ENCODE data around the gene CD247.

Gene CD247

GRCh38 chr1:167432780-167433179, 85.5 kb downstream of the CD247 start:
- no peak for DNase-seq

DNA sequence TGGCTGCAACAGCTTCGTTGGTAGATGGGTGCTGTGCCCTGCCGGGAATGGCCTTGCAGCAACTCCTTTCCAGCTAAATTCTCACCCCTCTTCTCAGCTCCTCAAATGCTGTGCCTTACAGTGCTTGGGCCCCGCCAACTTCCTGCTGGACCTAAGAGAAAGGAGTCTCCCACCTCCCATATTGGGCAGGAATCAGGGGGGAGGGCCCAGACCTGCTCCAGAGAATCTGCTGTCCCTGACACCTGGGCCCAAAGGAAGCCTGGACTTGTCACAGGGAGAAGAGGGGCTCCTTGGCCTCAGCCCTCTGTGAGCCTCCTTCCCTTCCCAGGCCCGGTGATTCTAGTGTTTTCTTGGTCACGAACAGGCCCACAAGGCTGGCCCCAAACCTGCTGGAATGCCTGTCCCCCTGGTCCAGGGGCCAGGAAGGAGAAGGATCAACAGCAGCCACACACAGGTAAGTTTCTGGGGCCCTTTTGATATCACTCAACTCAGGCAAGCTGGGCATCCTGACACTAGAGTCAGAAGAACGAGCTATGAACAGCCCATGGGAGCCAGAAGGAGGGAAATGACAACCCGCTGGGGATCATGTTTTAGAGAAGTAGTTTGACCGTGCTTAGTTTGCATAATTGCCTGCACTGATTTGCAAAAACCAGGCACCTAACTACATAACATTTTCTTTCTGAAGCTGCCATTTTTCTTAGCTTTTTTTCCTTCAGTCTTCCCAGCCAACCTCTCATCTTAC, 86.2 kb downstream of the CD247 start:
- DNase-seq: no peak

DNA sequence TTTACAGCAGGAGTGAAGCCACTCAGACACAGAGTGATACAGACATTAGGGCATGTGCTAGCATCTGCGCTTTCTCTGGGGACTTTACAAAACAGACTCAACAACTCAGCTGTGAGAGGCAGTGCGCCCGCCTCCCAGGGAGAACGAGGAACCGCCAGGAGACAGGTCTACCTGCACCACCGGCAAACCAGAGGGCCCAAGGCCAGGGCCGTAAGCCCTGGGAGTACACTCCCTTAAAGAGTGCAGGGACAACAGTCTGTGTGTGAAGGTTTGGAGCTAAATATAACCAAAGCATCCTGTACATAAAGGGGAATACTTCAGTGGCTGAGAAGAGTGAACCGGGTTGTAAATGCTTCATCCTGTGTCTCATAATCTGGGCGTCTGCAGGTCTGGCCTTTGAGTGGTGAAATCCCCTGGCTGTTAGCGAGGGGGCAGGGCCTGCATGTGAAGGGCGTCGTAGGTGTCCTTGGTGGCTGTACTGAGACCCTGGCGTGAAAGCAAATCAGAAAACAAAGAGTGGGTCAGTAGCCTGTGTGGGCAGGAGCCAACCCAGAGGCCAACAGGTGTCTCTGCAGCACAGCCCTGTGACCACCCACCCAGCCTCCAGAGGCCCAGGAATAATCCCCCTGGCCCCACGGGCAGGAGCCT, 86.9 kb downstream of the CD247 start:
- DNase-seq: no peak

DNA sequence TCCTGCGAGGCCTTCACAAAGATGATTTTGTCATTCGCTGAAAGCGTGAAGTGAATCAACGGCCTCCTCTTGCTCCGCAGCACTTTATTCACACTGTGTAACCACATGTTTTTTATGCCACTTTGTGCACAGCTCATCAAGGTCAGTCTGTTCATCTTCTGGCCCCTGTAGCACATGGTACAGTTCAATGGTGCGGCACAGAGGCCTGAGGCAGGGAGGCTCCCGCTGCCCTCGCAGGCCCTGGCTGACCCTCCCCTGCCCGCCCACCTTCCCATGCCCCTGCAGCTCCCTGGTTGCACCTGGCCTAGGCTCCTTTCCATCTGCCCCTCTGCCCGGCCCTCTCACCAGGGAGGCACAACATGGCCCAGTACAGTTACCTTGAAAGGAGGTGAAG, 87.5 kb downstream of the CD247 start:
- no peak for DNase-seq

GRCh38 chr1:167430134-167430848, 88.0 kb downstream of the CD247 start:
- DNase-seq: no peak

DNA sequence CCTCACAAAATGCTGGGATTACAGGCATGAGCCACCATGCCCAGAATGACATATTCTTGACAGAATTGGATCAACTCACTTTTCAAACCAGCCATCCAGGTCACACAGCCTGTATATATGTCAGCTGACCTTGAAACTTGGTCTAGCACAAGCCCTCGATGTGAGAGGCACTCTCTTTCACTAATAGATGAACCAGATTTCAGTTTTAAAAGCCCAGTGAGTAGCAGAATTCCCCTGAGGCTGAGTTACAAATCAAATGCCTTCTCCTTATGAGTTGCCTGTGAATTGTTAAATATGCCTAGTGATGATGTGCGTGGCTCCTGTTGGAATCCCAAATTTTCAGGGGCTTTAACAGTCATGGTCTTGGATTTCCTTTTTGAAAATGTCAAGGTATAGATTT, 88.7 kb downstream of the CD247 start:
- DNase-seq: no peak

GRCh38 chr1:167428395-167428794, 89.9 kb downstream of the CD247 start:
- no peak for DNase-seq

- no peak for DNase-seq
Observed at GRCh38 chr1:167427848-167428247, 90.5 kb downstream of the CD247 start.

- no peak for DNase-seq
Observed at GRCh38 chr1:167426716-167427115, 91.6 kb downstream of the CD247 start.

DNA sequence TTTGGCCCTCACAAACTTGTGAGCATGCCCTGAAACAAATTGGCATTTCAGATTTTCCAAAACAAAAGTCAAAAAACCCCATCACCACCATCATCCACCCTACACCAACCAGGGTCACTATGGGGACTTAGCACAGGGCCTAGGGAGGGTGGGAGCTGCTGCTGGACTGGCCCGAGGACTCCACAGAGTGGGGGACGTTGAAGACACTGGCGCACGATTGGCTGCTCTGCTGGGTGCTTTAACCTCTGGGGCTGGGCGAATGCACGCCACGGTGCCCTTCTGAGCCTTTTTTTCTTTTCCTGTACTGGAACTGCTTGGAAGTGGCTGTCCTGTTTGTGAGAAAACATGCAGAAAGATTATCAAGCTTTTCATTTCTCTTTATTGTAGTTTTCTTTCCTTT, 92.8 kb downstream of the CD247 start:
- DNase-seq: no peak

DNA sequence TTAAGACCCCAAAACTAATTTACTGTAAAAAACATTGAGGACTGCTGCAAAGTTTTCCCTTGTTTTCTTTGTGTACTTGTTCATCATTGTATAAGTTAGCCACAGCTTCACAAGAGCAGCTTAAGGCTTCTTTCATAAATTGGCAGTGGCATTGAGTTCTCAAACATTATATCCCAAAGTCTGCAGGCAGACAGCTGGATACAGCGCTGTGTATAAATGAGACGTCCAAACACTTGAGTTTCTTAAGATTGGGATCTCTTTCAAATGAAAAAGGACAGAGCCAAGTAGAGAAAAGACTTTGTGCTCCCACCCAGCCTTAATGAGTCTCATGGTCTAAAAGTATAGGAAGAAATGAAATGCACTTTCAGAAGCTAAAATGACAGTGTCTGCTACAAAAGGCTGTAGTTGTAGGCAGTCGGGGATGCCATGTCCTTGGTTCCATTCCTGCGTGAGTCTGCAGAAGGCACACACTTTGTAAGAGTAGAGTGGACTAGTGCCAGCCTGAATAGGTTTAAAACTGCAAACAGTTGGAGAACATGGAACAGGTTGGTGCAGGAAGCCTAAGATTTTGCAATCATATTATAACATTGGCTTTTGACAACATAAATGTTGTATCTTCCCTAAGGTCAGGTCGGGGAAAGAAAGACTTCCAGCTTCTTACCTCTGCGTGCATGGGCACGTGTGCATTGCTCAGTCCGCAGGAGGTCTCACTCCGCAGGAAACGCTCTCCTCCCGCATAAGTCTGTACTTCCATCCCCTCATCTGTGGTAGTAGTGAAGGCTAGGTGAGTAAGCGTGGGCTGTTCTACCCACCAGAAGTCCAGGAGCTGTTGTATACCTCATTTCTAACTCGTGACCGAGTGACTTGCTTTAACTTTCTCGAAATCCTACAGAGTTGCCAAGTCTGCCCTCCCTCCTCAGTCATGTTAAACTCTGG, 94.4 kb downstream of the CD247 start:
- DNase-seq: no peak

DNA sequence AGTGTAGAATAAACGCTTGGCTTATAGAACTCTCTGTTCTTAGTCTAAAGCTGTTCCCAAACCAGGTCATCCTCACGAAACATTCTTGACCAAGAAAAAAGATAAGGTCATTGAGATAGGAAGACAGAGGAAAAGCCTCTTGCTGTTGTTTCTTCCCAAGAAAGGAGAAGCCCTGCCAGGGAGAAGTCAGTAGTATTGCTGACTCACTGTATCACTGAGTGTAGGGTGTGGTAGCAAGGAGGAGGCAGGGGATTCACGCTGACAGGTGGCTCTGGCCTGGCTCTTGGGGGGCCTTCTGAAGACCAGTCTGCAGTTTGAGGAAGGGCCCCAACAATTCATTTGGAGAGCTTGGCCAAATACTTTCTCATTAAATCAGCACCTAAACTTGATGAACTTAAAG, 97.8 kb downstream of the CD247 start:
- DNase-seq: no peak

GRCh38 chr1:167419245-167419644, 99.1 kb downstream of the CD247 start:
- no peak for DNase-seq

- DNase-seq: no peak
Observed at GRCh38 chr1:167418391-167418790, 99.9 kb downstream of the CD247 start.

DNA sequence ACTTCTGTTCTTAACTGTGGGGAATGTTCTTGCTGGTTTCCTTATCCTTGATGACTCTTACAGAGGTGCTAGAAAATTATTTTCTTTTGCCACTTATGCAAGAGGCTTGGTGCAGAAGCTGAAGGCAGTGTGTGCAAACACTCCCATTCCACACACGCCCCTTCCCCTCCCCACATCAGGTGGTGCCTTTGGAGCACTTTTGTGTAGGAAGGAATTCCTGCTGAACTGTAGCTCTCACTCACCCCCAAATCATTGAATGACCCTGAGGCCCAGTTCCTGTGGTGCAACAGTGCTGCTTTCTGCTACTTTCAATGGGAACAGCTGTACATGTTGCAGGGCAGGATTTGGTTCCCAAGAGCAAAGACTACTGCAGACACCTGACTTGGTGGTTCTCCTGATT, 101.8 kb downstream of the CD247 start:
- DNase-seq: no peak

DNA sequence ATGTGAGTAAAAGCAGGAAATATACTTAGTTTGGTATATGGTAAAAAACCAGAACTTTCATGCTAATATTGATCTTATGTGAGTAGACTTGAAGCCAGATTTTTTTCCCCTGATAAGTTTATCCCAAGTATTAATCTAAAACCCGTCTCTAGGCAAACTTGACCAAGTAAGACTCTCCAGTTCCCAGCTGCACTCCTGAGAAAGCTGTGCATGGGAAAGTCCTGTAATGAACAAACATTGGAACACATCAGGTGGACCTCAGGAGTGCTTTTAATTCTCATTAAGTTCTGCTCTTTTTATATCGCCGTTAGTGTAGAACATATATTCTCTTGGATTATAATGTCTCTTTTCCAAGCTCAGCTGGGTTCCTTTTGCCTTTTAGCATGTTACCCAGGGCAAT, 105.0 kb downstream of the CD247 start:
- DNase-seq: no peak

DNA sequence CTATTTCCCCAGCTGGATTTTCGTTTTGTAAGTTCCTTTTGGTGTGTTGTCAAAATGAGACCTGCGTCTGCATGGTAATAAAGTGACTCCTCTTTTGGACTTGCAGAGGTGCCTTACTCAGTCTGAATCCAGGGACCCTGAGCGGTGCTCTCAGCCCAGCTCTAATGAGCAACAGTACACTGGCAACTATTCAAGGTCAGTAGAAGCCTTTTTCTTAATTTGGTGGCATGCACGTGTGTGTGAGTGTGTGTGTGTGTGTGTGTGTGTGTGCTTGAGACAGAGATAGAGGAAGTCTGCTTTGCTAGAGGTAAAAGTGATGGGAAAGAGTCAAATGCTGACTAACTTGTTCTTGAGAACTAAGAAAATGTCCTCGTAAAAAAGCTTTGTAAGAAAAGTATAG, 105.4 kb downstream of the CD247 start:
- DNase-seq: peak; percentile 19

- peak; percentile 58 for DNase-seq
Observed at GRCh38 chr1:167412072-167412471, 106.3 kb downstream of the CD247 start.

GRCh38 chr1:167409183-167409582, 109.1 kb downstream of the CD247 start:
- DNase-seq: no peak

DNA sequence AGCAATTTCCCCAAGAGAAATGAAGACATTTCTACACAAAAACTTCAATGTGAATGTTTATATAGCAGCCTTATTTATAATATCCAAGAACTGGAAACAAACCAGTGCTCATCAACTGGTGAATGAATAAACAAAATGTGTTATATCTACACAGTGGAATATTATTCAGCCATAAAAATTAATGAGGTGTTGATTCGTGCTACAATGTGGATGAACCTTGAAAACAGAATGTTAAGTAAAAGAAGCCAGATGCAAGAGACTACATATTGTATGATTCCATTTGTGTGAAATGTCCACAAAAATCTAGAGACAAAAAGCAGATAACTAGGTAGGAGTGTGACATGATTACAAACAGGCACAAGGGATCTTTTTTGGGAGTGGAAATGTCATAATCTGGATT, 110.0 kb downstream of the CD247 start:
- no peak for DNase-seq

DNA sequence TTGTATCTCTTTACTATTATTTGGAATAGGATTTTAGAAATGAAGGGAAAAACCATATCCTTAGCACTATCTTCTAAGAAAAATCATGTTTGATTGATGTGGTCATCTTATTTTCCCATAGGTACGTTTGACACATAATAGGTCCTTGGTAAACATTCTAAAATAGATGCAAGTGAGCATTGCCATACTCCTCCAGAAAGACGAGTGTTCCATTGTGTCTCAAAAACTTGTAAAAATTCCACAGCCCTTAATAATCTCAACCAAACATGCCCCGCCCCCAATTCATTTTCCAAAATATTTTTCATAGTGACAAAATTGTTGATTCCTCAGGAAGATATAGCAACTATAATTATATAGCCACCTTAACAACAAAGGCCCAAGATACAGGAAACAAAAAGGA, 113.4 kb downstream of the CD247 start:
- no peak for DNase-seq

DNA sequence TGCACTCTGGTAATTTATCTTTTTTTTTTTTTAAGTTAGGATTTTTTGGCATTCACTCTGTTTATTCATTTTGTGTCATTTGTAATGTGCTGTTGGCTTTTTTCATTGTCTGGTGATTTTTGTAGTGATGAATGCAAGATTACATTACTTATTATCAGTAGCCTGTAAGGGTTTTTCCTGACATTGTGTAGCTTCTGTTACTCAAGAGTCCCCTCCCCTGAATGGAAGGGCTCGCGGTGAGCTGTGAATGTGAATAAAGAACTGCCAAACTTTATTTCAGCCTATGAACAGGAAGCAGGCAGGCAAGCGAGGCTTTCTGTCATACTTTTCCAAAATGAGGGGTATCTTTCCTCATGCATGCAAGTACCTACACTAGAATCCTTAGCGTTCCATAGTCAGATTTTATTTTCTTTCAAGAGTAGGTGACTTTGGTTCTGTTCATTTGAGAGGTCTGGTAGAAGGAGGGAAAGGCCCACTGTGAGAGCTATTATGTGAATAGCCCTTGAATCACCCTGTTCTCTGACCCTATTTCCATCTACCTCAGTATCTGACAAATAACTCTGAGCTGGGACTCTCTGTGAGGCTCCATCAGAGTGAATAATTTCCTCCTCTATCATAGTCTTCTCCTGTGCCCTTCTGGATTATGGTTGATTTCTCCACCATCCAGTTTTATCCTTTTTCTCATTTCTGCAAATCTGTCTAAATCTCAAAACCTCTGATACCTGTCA, 114.0 kb downstream of the CD247 start:
- DNase-seq: no peak
